Heart left ventricle (tissue), 16 donors: ENCODE results near the gene GSC. TPM values are rescaled to one million over a fixed set of nuclear protein-coding genes. Genes with fewer than 3 reads are reported as not detected.

ENCODE experiments used
- ATAC-seq, 4 donors: fragments of 200-7000 bp; cut with Tn5 transposase; one replicate each; pipeline ENCODE4 v1.9.1; 2020 to 2022; ENCODE audit warnings: moderate library complexity in 4 of 4, mild to moderate bottlenecking in 3 of 4, moderate number of reproducible peaks in 1 of 4
- DNase-seq, 5 donors: peaks; one replicate each; pipeline ENCODE4 v3.0.0-alpha.2; 2020
- H3K27ac ChIP-seq, 12 donors: fragments of 200-600 bp; sonication (generic) in 4 of 12; one replicate each; pipeline versions ENCODE4 v1.5.0 to v1.8.0; 2016 to 2022; ENCODE audit warnings: mild to moderate bottlenecking in 2 of 12
- H3K27me3 ChIP-seq, 9 donors: fragments of 200-600 bp; sonication (generic) in 2 of 9; one replicate each; pipeline versions ENCODE4 v1.5.1 to v1.8.0; 2016 to 2022; ENCODE audit warnings: mild to moderate bottlenecking in 3 of 9
- H3K36me3 ChIP-seq, 9 donors: fragments of 200-600 bp; sonication (generic) in 2 of 9; one replicate each; pipeline versions ENCODE4 v1.5.0 to v1.8.0; 2018 to 2022; ENCODE audit warnings: mild to moderate bottlenecking in 2 of 9
- H3K4me1 ChIP-seq, 12 donors: fragments of 200-600 bp; sonication (generic) in 4 of 12; one replicate each; pipeline versions ENCODE4 v1.5.0 to v1.8.0; 2016 to 2022; ENCODE audit warnings: mild to moderate bottlenecking in 3 of 12
- H3K4me3 ChIP-seq, 12 donors: fragments of 200-600 bp; sonication (generic) in 4 of 12; one replicate each; pipeline versions ENCODE4 v1.5.0 to v1.8.0; 2017 to 2022; ENCODE audit warnings: mild to moderate bottlenecking in 9 of 12, moderate library complexity in 4 of 12
- H3K9me3 ChIP-seq, 12 donors: fragments of 200-600 bp; sonication (generic) in 4 of 12; one replicate each; pipeline versions ENCODE4 v1.5.0 to v1.8.0; 2016 to 2022; ENCODE audit warnings: mild to moderate bottlenecking in 1 of 12
- CTCF ChIP-seq, 12 donors: fragments of 200-600 bp; sonication (generic) in 4 of 12; IDR thresholded peaks; one replicate each; pipeline versions ENCODE4 v1.5.0 to v1.8.0; 2018 to 2022; ENCODE audit warnings: antibody characterized with exemption in 12 of 12, mild to moderate bottlenecking in 5 of 12
- POLR2A ChIP-seq, 2 donors: fragments of 450-650 bp; IDR thresholded peaks; one replicate each; pipeline ENCODE4 v1.6.1; 2017; ENCODE audit warnings: antibody characterized with exemption in 2 of 2, mild to moderate bottlenecking in 2 of 2, moderate library complexity in 2 of 2
- WGBS, 4 donors: extraction: QIAGEN DNeasy Blood & Tissue Kit in 2 of 4; methylation state at CpG; one replicate each; pipeline versions ENCODE4 v1.1.5 to v1.1.7; 2013 to 2018; 5-methylcytosine and 5-hydroxymethylcytosine counted together
- intact Hi-C, 10 donors: fragments of 100-400 bp; cut with DNase I; formaldehyde crosslinking; loops; one replicate each; pipeline versions ENCODE4 v1.11.1 to v1.14.2; 2022
- polyA plus RNA-seq, 2 donors: library from polyadenylated mRNA; stranded (reverse); fragments of 200-250 nt; gene quantifications; one replicate each; pipeline ENCODE4 v1.2.3, GENCODE V29; 2013
- total RNA-seq, 9 donors: library from RNA; depleted of rRNA in 2 of 9; stranded (reverse); fragments of >200 nt in 2 of 9; fragmentation: NEBNext Ultra II Directional in 3 of 9; extraction: Animal tissue kit (Norgen Biotek cat#: 25700) in 3 of 9; gene quantifications; one replicate each; pipeline versions ENCODE4 v1.1.0 to v1.2.4, GENCODE V29; 2016 to 2023
- donor health status: ischemic (EF 13 %, LVEDD 7.1; RV severe dilation, severe dysfunction).
- donor health status: healthy with polysubstance abuse.
- donor health status: DM: no; HTN: yes; CAD: no.
- donor health status: DM: no; HTN: no; CAD: no.
- donor health status: ischemic (EF 25% LVEDD 6.9; RV normal size, moderate dysfunction).
- donor health status: ischemic (EF 25% LVEDD 5.7; RV mildly dilated, moderate dysfunction).
- donor health status: healthy.
- donor health status: DM: yes; HTN: yes; CAD: no.
- donor health status: ischemic (EF 35%, LVEDD 5.7; RV mildly dilated, moderate dysfunction).
- donor health status: nonischemic (EF 11% LVEDD 7.7; RV severe dilation, severe dysfunction).
- donor health status: DM: yes; HTN: yes; CAD: no.
- donor health status: PGD.
- donor health status: ischemic (EF 29% LVEDD 5.4; RV normal size, mild dysfunction).
- donor health status: nonischemic (EF 23%, LVEDD 6.1; RV moderate dilation, normal function).

GSC gene
- total and polyA plus RNA-seq, 11 donors, result 0.15 to 1.3 (median 0.34) TPM; not detected in 5

DNA sequence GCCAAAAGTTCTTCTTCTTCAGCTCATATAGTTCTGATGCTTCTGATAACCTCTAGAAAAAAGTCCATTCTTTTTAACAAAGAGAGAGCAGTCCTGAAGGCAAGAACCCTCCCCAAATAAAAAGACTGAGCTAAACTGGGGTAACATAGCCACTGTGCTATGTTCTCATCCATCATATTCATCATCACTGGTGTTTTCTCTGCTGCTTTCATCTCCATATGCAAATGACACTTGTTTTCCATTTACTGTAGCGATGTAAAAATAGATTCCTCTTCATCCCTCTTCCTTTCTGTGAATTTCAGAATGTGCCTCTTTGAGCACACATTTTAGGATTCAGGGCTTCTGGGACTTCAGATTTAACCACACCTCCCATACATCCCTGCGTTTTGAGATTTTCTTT, 44.9 kb downstream of the GSC start:
- DNase-seq, result no peak
- ATAC-seq, result no peak
- Histone ChIP-seq H3K27me3 (peaks cover 0 to 4% (median 0%) of the 10 kb centered on the region in 9 donors), H3K36me3 (no peaks in the 10 kb centered on the region), H3K9me3 (no peaks in the 10 kb centered on the region), H3K4me1 (no peaks in the 10 kb centered on the region), H3K4me3 (no peak overlapping the region), H3K27ac (no peak overlapping the region)
- intact Hi-C loops, result no loop called here
- WGBS, 4 donors, result 73 to 78% (median 74%) methylated on average over 2 of the region's 2 CpGs
- TF ChIP-seq CTCF (IDR thresholded peaks at IDR 0.05) (no peak), POLR2A (IDR thresholded peaks at IDR 0.05) (no peak)

DNA sequence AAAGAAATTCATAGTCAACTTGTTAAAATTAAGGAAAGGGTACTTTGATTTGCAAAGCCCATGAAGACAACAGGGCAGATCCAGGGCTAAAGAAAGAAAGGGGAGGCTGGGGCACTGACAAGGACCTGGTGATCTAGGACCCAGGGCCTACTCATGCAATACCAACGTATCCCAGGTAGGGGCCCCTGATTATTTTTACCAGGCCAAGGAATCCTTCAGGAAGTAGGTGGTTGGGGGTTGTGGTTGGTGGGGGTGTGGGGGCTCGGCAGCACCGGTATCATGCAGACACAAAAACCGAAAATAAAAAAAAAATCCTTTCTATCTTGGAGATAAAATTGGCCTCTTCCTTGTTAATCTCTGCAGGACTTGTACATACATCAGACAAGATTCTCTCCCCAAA, 47.5 kb downstream of the GSC start:
- intact Hi-C loops, result no loop called here

More for the DNA sequence above, 47.5 kb downstream of the GSC start:
- ATAC-seq (no peak), DNase-seq (no peak)
- Histone ChIP-seq H3K4me3 (no peak overlapping the region), H3K27me3 (peaks cover 0 to 11% (median 0%) of the 10 kb centered on the region in 9 donors), H3K9me3 (no peaks in the 10 kb centered on the region), H3K4me1 (no peaks in the 10 kb centered on the region), H3K27ac (no peak overlapping the region), H3K36me3 (no peaks in the 10 kb centered on the region)
- 50 to 76% (median 67%) methylated on average over 4 of the region's 4 CpGs for WGBS, 4 donors
- no peak for TF ChIP-seq POLR2A (IDR thresholded peaks at IDR 0.05)
- TF ChIP-seq CTCF (IDR thresholded peaks at IDR 0.05), result no peak

Other genes starting within 250 kb of the GSC start
- gene SERPINA4, start 208.7 kb downstream of the GSC start, total RNA-seq, result not detected
- gene SERPINA4, start 208.7 kb downstream of the GSC start, polyA plus RNA-seq, result not detected
- 1 to 10 TPM in 5 of 9 donors, under 1 TPM in 4; 0.54 to 4.5 (median 1.1) TPM for gene SERPINA5, start 188.7 kb downstream of the GSC start, total RNA-seq
- 1 to 10 TPM; 2.5 to 2.7 TPM for gene SERPINA5, start 188.7 kb downstream of the GSC start, polyA plus RNA-seq
- 100 to 1,000 TPM in 2 of 9 donors, 10 to 100 TPM in 5, 1 to 10 TPM in 2; 2.7 to 105 (median 23.0) TPM for gene SERPINA3, start 157.7 kb downstream of the GSC start, total RNA-seq
- gene SERPINA3, start 157.7 kb downstream of the GSC start, polyA plus RNA-seq, result 100 to 1,000 TPM in 1 of 2 donors, 10 to 100 TPM in 1; 23.6 to 205 TPM